Thyroid gland (tissue), 4 donors: ENCODE data around the gene GRIP1.

ENCODE experiments used
- CTCF ChIP-seq, 6 experiments: fragments of 200-600 bp in 3 of 6; fragments of 450-650 bp in 3 of 6; sonication (generic) in 3 of 6; IDR thresholded peaks; one replicate each; pipeline ENCODE4 v1.5.1; 2016 to 2019; ENCODE audit warnings: antibody characterized with exemption in 6 of 6, mild to moderate bottlenecking in 2 of 6, inconsistent platforms in 1 of 6, moderate library complexity in 1 of 6
- POLR2A ChIP-seq, 2 donors: fragments of 450-650 bp; IDR thresholded peaks; one replicate each; pipeline ENCODE4 v1.6.1; 2017; ENCODE audit warnings: antibody characterized with exemption in 2 of 2, mild to moderate bottlenecking in 2 of 2, moderate library complexity in 1 of 2

- TF ChIP-seq CTCF (IDR thresholded peaks at IDR 0.05) (no peak), POLR2A (IDR thresholded peaks at IDR 0.05) (no peak)
These were observed 218.9 kb downstream of the GRIP1 start for GRCh38 chr12:66459944-66460482.
